ENCODE results near the gene RBM45. TPM values are rescaled to one million over a fixed set of nuclear protein-coding genes. Genes with fewer than 3 reads are reported as not detected.
"Not testable (repeated sequence)": the region's sequence is repeated elsewhere in the genome, so short reads cannot be mapped to it uniquely, and the experiment has no call there.

RBM45 gene
- polyA plus RNA-seq, 3 donors: 6.1 to 8.2 (median 6.9) TPM

GRCh38 chr2:178152033-178152432 lies 39.8 kb downstream of the RBM45 start:
- WGBS, 3 donors: 13 to 48% (median 27%) methylated on average over 3 of the region's 3 CpGs
- no peak overlapping the region for H3K27ac ChIP-seq (ENCODE audit: low read depth, low read length)

GRCh38 chr2:178152542-178152941 lies 40.3 kb downstream of the RBM45 start:
- 49 to 88% (median 83%) methylated on average over 4 of the region's 4 CpGs for WGBS, 3 donors
- H3K27ac ChIP-seq (ENCODE audit: low read depth, low read length): no peak overlapping the region

GRCh38 chr2:178152977-178153376 lies 40.7 kb downstream of the RBM45 start:
- H3K27ac ChIP-seq (ENCODE audit: low read depth, low read length): no peak overlapping the region
- 0 to 44% (median 0%) methylated on average over 1 of the region's 1 CpG for WGBS, 3 donors

- H3K27ac ChIP-seq (ENCODE audit: low read depth, low read length): not testable (repeated sequence)
- WGBS, 3 donors: 50 to 91% (median 70%) methylated on average over 1 of the region's 1 CpG
These were observed 41.6 kb downstream of the RBM45 start for GRCh38 chr2:178153878-178154277.

GRCh38 chr2:178155524-178155923 lies 43.3 kb downstream of the RBM45 start:
- WGBS, 3 donors: 93 to 95% (median 95%) methylated on average over 1 of the region's 1 CpG

GRCh38 chr2:178157574-178157973 lies 45.3 kb downstream of the RBM45 start:
- WGBS, 3 donors: 88 to 92% (median 92%) methylated on average over 5 of the region's 5 CpGs
- H3K27ac ChIP-seq (ENCODE audit: low read depth, low read length): no peak overlapping the region

More at GRCh38 chr2:178155524-178155923, 43.3 kb downstream of the RBM45 start:
- no peak overlapping the region for H3K27ac ChIP-seq (ENCODE audit: low read depth, low read length)

GRCh38 chr2:178159966-178160365 lies 47.7 kb downstream of the RBM45 start:
- no peak overlapping the region for H3K27ac ChIP-seq (ENCODE audit: low read depth, low read length)
- WGBS, 3 donors: 85 to 90% (median 85%) methylated on average over 1 of the region's 1 CpG

- H3K27ac ChIP-seq (ENCODE audit: low read depth, low read length): no peak overlapping the region
- 89 to 100% (median 100%) methylated on average over 1 of the region's 1 CpG for WGBS, 3 donors
These were observed 48.4 kb downstream of the RBM45 start for GRCh38 chr2:178160601-178161000.

GRCh38 chr2:178163395-178163794 lies 51.2 kb downstream of the RBM45 start:
- H3K27ac ChIP-seq (ENCODE audit: low read depth, low read length): no peak overlapping the region
- 56 to 69% (median 61%) methylated on average over 4 of the region's 4 CpGs for WGBS, 3 donors

- H3K27ac ChIP-seq (ENCODE audit: low read depth, low read length): no peak overlapping the region
- WGBS, 3 donors: 0 to 57% (median 40%) methylated on average over 1 of the region's 1 CpG
These were observed 51.7 kb downstream of the RBM45 start for GRCh38 chr2:178163911-178164310.

GRCh38 chr2:178173657-178174056 lies 61.4 kb downstream of the RBM45 start:
- WGBS, 3 donors: 95 to 98% (median 97%) methylated on average over 1 of the region's 1 CpG
- H3K27ac ChIP-seq (ENCODE audit: low read depth, low read length): no peak overlapping the region

GRCh38 chr2:178177066-178177679 lies 64.9 kb downstream of the RBM45 start:
- WGBS, 3 donors: 74 to 94% (median 83%) methylated on average over 1 of the region's 1 CpG
- H3K27ac ChIP-seq (ENCODE audit: low read depth, low read length): no peak overlapping the region

Other genes starting within 250 kb of the RBM45 start
- gene PDE11A, start 39.7 kb upstream of the RBM45 start, polyA plus RNA-seq: under 1 TPM; 0.11 to 0.72 (median 0.27) TPM
- gene OSBPL6, start 82.1 kb downstream of the RBM45 start, polyA plus RNA-seq: under 1 TPM; 0.22 to 0.48 (median 0.43) TPM

All from adipose tissue (tissue), 3 donors.